Rectal smooth muscle tissue (tissue), 1 donor: ENCODE results near the gene CXXC5.
"Not testable (repeated sequence)": the region's sequence is repeated elsewhere in the genome, so short reads cannot be mapped to it uniquely, and the experiment has no call there.

ENCODE experiments used
- H3K27ac ChIP-seq: one replicate; pipeline ENCODE4 v1.7.0; 2013; ENCODE audit warnings: low read depth, low read length, inconsistent platforms
- H3K27me3 ChIP-seq: one replicate; pipeline ENCODE4 v1.7.0; 2013; ENCODE audit warnings: low read length; ENCODE audit not compliant: control insufficient read depth, insufficient read depth
- H3K36me3 ChIP-seq: one replicate; pipeline ENCODE4 v1.7.0; 2013; ENCODE audit warnings: low read length; ENCODE audit not compliant: control insufficient read depth, insufficient read depth
- H3K4me1 ChIP-seq: one replicate; pipeline ENCODE4 v1.7.0; 2013; ENCODE audit warnings: low read length; ENCODE audit not compliant: control insufficient read depth, insufficient read depth
- H3K4me3 ChIP-seq: one replicate; pipeline ENCODE4 v1.7.0; 2013; ENCODE audit warnings: low read length
- H3K9ac ChIP-seq: one replicate; pipeline ENCODE4 v1.7.0; 2013; ENCODE audit warnings: low read length

The CXXC5 gene

DNA sequence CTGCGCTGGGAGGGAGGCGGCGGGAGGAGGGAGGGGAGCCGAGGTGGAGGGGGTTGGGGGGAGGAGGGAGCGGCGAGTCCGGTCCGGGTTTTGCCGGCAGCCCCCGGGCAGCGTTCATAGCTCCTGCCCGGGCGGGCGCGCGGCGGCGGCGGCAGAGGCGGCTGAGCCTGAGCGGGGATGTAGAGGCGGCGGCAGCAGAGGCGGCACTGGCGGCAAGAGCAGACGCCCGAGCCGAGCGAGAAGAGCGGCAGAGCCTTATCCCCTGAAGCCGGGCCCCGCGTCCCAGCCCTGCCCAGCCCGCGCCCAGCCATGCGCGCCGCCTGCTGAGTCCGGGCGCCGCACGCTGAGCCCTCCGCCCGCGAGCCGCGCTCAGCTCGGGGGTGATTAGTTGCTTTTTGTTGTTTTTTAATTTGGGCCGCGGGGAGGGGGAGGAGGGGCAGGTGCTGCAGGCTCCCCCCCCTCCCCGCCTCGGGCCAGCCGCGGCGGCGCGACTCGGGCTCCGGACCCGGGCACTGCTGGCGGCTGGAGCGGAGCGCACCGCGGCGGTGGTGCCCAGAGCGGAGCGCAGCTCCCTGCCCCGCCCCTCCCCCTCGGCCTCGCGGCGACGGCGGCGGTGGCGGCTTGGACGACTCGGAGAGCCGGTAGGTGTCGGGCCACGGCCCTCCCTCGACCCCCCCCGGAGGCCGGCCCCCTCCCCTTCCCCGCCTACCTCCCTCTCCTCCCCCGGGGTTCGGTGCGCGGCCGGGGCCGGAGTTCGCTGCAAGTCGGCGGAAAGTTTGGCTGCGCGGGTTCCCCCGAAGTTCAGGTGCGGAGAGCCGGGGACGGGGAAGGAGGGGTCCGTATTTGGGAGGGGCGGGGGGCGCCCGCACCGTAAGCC is at the start of gene CXXC5:
Gene CXXC5, plus strand, starts transcription at position 145 of the 877 bp plus-strand sequence. CDS start 32,175 bp downstream, outside the sequence.
- peaks cover 20% of the 10 kb centered on the region for H3K4me1 ChIP-seq
- peak within 1 kb of the TSS; percentile 70 for H3K27ac ChIP-seq
- peak within 1 kb of the TSS; percentile 27 for H3K9ac ChIP-seq
- H3K36me3 ChIP-seq = no peaks in the 10 kb centered on the region
- no peaks in the 10 kb centered on the region for H3K27me3 ChIP-seq
- H3K4me3 ChIP-seq = peak within 1 kb of the TSS; percentile 61

DNA sequence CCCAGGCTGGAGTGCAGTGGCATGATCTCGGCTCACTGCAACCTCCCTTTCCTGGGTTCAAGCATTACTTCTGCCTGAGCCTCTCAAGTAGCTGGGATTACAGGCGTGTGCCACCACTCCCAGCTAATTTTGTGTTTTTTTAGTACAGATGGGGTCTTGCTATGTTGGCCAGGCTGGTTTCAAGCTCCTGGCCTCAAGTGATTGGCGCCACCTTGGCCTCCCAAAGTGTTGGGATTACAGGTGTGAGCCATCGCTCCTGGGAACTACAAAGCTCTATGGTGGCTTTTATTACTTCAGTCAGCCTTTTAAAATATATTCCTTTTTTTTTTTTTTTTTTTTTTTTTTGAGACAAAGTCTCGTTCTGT is 49.6 kb upstream of the CXXC5 start:
- H3K9ac ChIP-seq, H3K36me3 ChIP-seq, H3K27ac ChIP-seq, H3K4me3 ChIP-seq, H3K27me3 ChIP-seq, H3K4me1 ChIP-seq: not testable (repeated sequence)

DNA sequence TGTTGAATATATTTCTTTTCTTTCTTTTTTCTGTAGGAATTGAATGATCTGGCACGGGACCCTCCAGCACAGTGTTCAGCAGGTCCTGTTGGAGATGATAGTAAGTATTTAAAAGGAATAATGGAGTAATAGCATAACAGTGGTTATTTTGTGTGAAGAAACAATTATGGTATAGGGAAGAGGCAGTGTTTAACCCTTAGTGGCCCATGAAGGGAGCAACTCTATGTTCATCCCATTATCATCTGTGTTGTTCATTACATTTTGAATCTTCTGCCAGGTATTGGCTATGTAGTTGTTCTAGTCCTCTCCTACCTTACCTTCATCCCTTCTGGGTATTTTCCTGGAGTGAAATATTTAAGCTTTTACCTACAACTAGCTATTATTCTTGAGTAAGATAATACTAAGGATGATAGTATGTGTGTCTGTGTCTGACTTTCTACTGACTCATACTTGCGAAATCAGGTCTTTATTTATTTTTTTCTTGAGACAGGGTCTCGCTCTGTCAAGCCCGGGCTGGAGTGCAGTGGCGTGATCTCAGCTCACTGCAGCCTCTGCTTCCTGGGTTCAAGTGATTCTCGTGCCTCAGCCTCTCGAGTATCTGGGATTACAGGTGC is 47.7 kb upstream of the CXXC5 start:
- peaks cover 5% of the 10 kb centered on the region for H3K4me1 ChIP-seq
- H3K4me3 ChIP-seq = no peak overlapping the region
- H3K9ac ChIP-seq = no peak overlapping the region
- no peaks in the 10 kb centered on the region for H3K27me3 ChIP-seq
- H3K36me3 ChIP-seq = peaks cover 7% of the 10 kb centered on the region
- H3K27ac ChIP-seq = no peak overlapping the region

DNA sequence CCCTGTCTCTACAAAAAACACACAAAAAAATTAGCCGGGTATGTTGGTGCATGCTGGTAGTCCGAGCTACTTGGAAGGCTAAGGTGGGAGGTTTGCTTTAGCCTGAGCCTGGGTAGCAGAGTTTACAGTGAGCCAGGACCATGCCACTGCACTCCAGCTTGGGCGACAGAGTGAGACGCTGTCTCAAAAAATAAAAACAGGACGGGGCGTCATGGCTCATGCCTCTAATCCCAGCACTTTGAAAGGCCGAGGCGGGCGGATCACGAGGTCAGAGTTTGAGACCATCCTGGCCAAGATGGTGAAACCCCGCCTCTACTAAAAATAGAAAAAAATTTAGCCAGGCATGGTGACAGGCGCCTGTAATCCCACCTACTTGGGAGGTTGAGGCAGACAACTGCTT is 46.7 kb upstream of the CXXC5 start:
- no peaks in the 10 kb centered on the region for H3K27me3 ChIP-seq
- H3K4me3 ChIP-seq = no peak overlapping the region
- H3K9ac ChIP-seq = no peak overlapping the region
- H3K27ac ChIP-seq = no peak overlapping the region
- peaks cover 7% of the 10 kb centered on the region for H3K36me3 ChIP-seq
- H3K4me1 ChIP-seq = peaks cover 5% of the 10 kb centered on the region

DNA sequence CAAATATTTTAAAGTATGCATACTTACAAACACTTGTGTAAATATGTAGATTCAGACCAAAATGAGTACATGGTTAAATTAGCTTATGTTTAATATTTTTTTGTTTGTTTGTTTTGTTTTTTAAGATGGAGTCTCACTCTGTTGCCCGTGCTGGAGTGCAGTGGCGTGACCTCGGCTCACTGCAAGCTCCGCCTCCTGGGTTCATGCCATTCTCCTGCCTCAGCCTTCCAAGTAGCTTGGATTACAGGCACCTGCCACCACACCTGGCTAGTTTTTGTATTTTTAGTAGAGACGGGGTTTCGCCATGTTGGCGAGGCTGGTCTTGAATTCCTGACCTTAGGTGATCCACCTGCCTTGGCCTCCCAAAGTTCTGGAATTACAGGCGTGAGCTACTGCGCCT is 46.2 kb upstream of the CXXC5 start:
- H3K36me3 ChIP-seq, H3K4me3 ChIP-seq, H3K27me3 ChIP-seq, H3K9ac ChIP-seq, H3K4me1 ChIP-seq, H3K27ac ChIP-seq: not testable (repeated sequence)

DNA sequence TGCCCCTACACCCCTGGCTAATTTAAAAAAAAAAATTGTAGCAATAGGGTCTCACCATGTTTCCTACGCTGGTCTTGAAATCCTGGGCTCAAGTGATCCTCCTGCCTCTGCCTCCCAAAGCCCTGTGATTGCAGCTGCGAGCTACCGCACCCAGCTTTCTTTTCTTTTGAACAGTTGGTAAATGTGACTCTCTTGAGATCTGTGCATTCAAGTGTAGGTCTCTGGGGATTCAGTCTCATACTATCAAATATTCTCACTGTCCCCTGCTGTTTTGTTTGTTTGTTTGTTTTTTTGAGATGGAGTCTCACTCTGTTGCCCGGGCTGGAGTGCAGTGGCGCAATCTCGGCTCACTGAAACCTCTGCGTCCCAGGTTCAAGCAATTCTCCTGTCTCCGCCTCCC is 42.3 kb upstream of the CXXC5 start:
- H3K27ac ChIP-seq = no peak overlapping the region
- no peaks in the 10 kb centered on the region for H3K4me1 ChIP-seq
- H3K9ac ChIP-seq = no peak overlapping the region
- H3K36me3 ChIP-seq = peaks cover 7% of the 10 kb centered on the region
- no peak overlapping the region for H3K4me3 ChIP-seq
- H3K27me3 ChIP-seq = no peaks in the 10 kb centered on the region

DNA sequence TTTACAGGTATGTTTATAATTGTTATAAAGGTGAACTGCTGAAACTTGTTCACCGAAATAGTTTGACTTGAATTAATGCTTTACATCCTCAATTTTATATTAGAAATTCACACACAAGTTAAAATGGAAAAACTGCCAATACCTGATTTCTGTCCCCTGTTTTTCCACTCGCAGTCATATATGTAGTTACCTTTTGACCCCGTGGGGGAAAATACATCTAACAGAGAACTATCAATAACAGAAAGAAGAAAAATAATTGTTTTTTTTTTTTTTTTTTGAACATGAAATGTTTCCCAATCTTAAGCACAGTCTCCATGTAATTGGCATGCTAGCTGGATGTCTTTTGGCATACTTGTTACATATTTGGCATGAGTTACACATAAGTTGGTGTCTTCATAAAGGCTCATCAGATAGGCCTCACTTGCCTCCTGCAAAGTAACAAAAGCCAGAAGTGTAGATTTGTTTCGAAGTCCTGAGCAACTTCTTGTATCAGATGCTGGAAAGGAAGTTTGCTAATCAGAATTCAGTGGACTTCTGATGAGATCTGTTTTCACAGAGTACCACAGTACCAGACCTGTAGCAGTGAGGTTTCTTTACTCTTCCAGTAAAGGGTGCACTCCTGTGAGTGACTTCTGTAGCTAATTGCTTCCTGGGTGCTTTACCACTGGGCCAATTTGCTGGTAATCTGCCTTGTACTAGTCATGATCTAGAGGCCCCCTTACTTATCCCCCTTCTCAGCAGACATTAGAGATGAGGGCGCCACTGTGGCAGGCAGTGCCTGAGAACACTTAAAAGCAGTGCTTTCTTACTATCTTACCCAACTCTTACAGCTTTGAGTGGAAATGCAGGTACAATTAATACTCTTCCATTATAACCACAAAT is 36.2 kb upstream of the CXXC5 start:
- Histone ChIP-seq H3K4me3 (no peak overlapping the region), H3K9ac (no peak overlapping the region), H3K36me3 (no peaks in the 10 kb centered on the region), H3K4me1 (no peaks in the 10 kb centered on the region), H3K27ac (no peak overlapping the region), H3K27me3 (no peaks in the 10 kb centered on the region)

DNA sequence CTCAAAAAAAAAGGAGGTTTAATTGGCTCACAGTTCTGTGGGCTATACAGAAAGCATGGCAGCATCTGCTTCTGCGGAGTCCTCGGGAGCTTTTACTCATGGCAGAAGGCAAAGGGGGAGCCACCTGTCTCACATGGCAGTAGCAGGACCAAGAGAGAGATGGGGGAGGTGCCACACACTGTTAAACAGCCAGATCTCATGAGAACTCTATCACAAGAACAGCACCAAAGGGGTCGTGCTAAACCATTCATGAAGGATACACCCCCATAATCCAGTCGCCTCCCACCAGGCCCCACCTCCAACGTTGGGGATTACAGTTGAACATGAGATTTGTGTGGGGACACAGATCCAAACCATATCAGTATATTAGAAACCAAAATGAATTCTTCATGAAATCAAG is 28.3 kb upstream of the CXXC5 start:
- no peaks in the 10 kb centered on the region for H3K27me3 ChIP-seq
- no peak overlapping the region for H3K9ac ChIP-seq
- H3K4me3 ChIP-seq = no peak overlapping the region
- peaks cover 11% of the 10 kb centered on the region for H3K36me3 ChIP-seq
- H3K27ac ChIP-seq = no peak overlapping the region
- no peaks in the 10 kb centered on the region for H3K4me1 ChIP-seq

DNA sequence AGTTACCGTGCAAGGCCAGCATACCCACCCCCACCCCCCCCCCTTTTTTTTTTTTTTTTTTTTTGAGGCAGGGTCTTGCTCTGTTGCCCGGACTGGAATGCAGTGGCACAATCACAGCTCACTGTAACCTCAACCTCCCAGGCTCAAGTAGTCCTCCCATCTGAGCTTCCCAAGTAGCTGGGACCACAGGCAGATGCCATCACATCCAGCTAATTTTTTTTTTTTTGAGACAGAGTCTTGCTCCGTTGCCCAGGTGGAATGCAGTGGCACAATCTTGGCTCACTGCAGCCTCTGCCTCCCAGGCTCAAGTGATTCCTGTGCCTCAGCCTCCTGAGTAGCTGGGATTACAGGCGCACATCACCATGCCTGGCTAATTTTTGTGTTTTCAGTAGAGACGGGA is 22.8 kb upstream of the CXXC5 start:
- H3K4me1 ChIP-seq, H3K36me3 ChIP-seq, H3K4me3 ChIP-seq, H3K27ac ChIP-seq, H3K9ac ChIP-seq, H3K27me3 ChIP-seq: not testable (repeated sequence)

DNA sequence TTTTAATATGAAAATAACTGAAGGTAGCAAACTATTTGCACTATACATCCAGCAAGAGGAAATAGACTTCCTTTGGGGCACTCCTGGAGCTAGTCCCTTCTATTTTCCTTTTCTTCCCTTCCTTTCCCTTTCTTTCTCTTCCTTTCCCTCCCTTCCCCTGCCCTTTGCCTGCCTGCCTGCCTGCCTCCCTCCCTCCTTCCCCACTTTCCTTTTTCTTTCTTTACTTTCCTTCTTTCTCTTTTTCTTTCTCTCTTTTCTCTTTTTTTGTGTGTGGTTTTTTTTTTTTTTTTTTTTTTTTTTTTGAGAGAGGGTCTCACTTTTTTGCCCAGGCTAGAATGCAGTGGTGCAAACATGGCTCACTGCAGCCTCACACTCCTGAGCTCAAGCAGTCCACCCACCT is 17.3 kb upstream of the CXXC5 start:
- Histone ChIP-seq H3K27ac (no peak overlapping the region), H3K36me3 (no peaks in the 10 kb centered on the region), H3K27me3 (no peaks in the 10 kb centered on the region), H3K4me1 (no peaks in the 10 kb centered on the region), H3K9ac (no peak overlapping the region), H3K4me3 (no peak overlapping the region)

DNA sequence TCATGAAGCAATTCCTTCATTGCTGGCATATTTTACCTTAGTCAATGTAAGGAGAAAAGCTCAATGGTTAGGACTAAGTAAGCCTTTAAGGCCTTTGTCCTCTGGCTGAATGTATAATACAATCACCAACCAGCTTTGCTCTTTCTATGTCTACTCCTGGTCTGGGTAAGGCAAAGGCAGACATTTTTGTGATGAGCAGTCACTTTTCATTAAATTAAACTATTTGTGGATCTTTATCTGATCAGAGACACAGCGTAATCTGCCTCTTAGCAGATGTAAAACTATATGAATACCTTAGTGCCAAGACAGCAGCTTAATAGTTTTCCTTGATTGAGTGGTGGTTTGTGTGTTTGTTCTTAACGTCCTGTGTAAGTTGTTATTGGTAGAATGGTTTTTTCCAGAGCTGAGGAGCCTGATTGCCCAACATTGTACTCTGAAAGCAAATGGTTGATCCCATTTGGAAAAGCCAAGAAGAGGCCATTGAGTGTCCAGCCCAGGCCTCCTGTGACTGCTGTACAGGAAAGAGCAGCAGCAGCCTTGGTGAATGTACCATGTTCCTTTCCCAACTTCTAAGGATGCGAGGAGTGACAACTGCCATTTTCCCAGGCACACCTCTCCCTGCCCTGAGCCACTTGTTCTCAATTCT is 16.5 kb upstream of the CXXC5 start:
- H3K27ac ChIP-seq = no peak overlapping the region
- no peak overlapping the region for H3K4me3 ChIP-seq
- no peaks in the 10 kb centered on the region for H3K4me1 ChIP-seq
- no peaks in the 10 kb centered on the region for H3K36me3 ChIP-seq
- H3K9ac ChIP-seq = no peak overlapping the region
- H3K27me3 ChIP-seq = no peaks in the 10 kb centered on the region
